ENCODE measurements around the gene CARHSP1. TPM values are rescaled to one million over a fixed set of nuclear protein-coding genes. Genes with fewer than 3 reads are reported as not detected.
"Not testable (repeated sequence)": the region's sequence is repeated elsewhere in the genome, so short reads cannot be mapped to it uniquely, and the experiment has no call there.

CARHSP1 gene
- polyA plus RNA-seq, 1 donor (not counting 4 experiments of a cell fraction or from before 2014, with no cell fraction given) = 61.9 TPM

DNA sequence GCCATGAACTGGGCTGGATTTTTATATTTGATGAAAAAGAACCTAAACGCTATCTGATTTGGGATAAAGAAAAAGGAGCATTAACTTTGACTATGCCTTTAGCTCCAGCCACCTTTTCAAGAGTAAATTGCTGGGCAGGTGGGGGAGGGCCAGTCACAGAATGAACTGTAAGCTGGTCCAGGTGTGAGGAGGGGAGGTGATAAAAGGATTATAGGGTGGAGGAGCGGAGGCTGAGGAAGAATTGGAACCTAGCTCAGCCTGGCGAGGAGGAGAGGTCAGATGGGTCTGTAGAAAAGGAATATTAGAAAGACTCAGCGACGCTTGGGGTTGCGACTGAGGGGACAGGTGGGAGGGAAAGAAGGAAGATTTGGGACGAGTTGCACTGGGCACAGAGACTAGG lies 32.0 kb downstream of the CARHSP1 start:
- H3K27ac ChIP-seq (ENCODE audit: control insufficient read depth, insufficient read depth, low read length); dilution Hi-C loops (cut with MboI; ENCODE audit: extremely low pct_ligation_motif_present, low sequenced_read_pairs); DNase-seq (ENCODE audit: low read depth, low spot score); H3K4me2 ChIP-seq (ENCODE audit: control insufficient read depth, extremely low read depth, insufficient read depth, low read depth, low read length); H3K27me3 ChIP-seq (ENCODE audit: control insufficient read depth, extremely low read depth, insufficient read depth, low read length); H3K36me3 ChIP-seq (ENCODE audit: control insufficient read depth in 2 of 2, extremely low read depth in 1 of 2, insufficient read depth in 2 of 2, low read length in 2 of 2); H4K20me1 ChIP-seq (ENCODE audit: control insufficient read depth, extremely low read depth, insufficient read depth, low read length); H3K4me3 ChIP-seq (ENCODE audit: control insufficient read depth in 2 of 3, extremely low read depth in 1 of 3, insufficient read depth in 2 of 3, low read depth in 1 of 3, low read length in 3 of 3); H3K9me1 ChIP-seq (ENCODE audit: control insufficient read depth, extremely low read depth, insufficient read depth, low read length); H2AFZ ChIP-seq (ENCODE audit: control insufficient read depth, low read length); FAIRE-seq; H3K9ac ChIP-seq (ENCODE audit: control insufficient read depth, extremely low read depth, insufficient read depth, low read length); H3K9me3 ChIP-seq (ENCODE audit: control insufficient read depth, low read depth, low read length); H3K4me1 ChIP-seq (ENCODE audit: control insufficient read depth, extremely low read depth, insufficient read depth, low read length): not testable (repeated sequence)
- peaks cover 29% of the 10 kb centered on the region for H3K79me2 ChIP-seq (ENCODE audit: control insufficient read depth, insufficient read depth, low read length)

DNA sequence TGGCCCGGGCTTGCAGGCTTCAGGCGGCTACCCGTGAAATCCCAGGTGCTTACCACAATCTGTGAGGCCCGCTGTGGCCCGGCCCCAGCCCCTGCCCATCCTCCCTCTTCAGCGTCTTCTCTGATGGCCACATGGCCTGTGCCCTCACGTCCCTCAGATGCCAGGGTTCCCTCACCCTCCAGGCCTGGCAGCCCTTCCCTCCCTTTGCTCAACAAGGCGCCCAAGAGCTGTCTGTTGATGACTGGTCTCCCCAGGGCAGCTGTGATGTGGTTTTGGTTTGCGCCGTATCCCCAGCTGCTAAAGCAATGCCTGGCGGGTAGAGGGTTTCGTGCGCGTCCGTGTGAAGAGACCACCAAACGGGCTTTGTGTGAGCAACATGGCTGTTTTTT lies 36.1 kb downstream of the CARHSP1 start:
- TF ChIP-seq, protein P1, sequence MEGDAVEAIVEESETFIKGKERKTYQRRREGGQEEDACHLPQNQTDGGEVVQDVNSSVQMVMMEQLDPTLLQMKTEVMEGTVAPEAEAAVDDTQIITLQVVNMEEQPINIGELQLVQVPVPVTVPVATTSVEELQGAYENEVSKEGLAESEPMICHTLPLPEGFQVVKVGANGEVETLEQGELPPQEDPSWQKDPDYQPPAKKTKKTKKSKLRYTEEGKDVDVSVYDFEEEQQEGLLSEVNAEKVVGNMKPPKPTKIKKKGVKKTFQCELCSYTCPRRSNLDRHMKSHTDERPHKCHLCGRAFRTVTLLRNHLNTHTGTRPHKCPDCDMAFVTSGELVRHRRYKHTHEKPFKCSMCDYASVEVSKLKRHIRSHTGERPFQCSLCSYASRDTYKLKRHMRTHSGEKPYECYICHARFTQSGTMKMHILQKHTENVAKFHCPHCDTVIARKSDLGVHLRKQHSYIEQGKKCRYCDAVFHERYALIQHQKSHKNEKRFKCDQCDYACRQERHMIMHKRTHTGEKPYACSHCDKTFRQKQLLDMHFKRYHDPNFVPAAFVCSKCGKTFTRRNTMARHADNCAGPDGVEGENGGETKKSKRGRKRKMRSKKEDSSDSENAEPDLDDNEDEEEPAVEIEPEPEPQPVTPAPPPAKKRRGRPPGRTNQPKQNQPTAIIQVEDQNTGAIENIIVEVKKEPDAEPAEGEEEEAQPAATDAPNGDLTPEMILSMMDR (optimal IDR thresholded peaks at IDR 0.05 in 1 of 3, IDR thresholded peaks at IDR 0.05 in 1 of 3, conservative IDR thresholded peaks at IDR 0.05 in 1 of 3; ENCODE audit: extremely low read depth in 1 of 3, insufficient read depth in 2 of 3, low read length in 3 of 3) = no peak
- TF ChIP-seq EZH2 (IDR thresholded peaks at IDR 0.05; ENCODE audit: low read length) = no peak
- FAIRE-seq (no peak), DNase-seq (ENCODE audit: low read depth, low spot score) (no peak)
- Histone ChIP-seq H3K9me3 (ENCODE audit: control insufficient read depth, low read depth, low read length) (no peaks in the 10 kb centered on the region), H3K9ac (ENCODE audit: control insufficient read depth, extremely low read depth, insufficient read depth, low read length) (no peak overlapping the region), H3K27ac (ENCODE audit: control insufficient read depth, insufficient read depth, low read length) (no peak overlapping the region), H2AFZ (ENCODE audit: control insufficient read depth, low read length) (no peak overlapping the region), H4K20me1 (ENCODE audit: control insufficient read depth, extremely low read depth, insufficient read depth, low read length) (peaks cover 4% of the 10 kb centered on the region), H3K4me1 (ENCODE audit: control insufficient read depth, extremely low read depth, insufficient read depth, low read length) (peaks cover 13% of the 10 kb centered on the region), H3K4me2 (ENCODE audit: control insufficient read depth, extremely low read depth, insufficient read depth, low read depth, low read length) (no peak overlapping the region), H3K36me3 (ENCODE audit: control insufficient read depth in 2 of 2, extremely low read depth in 1 of 2, insufficient read depth in 2 of 2, low read length in 2 of 2) (peaks cover 18 to 39% of the 10 kb centered on the region in 2 experiments), H3K79me2 (ENCODE audit: control insufficient read depth, insufficient read depth, low read length) (peaks cover 38% of the 10 kb centered on the region), H3K4me3 (ENCODE audit: control insufficient read depth in 2 of 3, extremely low read depth in 1 of 3, insufficient read depth in 2 of 3, low read depth in 1 of 3, low read length in 3 of 3) (no peak overlapping the region), H3K27me3 (ENCODE audit: control insufficient read depth, extremely low read depth, insufficient read depth, low read length) (no peaks in the 10 kb centered on the region), H3K9me1 (ENCODE audit: control insufficient read depth, extremely low read depth, insufficient read depth, low read length) (peaks cover 2% of the 10 kb centered on the region)
- dilution Hi-C loops (cut with MboI; ENCODE audit: extremely low pct_ligation_motif_present, low sequenced_read_pairs) = no loop called here
